Activated CD8-positive, alpha-beta memory T cell treated with anti-CD3 and anti-CD28 coated beads for 4 hours (primary cell): Measurements from ENCODE around the gene OSBPL6.
"Not testable (repeated sequence)": the region's sequence is repeated elsewhere in the genome, so short reads cannot be mapped to it uniquely, and the experiment has no call there.

Experiments
- DNase-seq, 2 donors: peaks; one replicate each; pipeline ENCODE4 v3.0.0-alpha.2; 2020; ENCODE audit warnings: low read depth in 2 of 2

OSBPL6 gene

DNA sequence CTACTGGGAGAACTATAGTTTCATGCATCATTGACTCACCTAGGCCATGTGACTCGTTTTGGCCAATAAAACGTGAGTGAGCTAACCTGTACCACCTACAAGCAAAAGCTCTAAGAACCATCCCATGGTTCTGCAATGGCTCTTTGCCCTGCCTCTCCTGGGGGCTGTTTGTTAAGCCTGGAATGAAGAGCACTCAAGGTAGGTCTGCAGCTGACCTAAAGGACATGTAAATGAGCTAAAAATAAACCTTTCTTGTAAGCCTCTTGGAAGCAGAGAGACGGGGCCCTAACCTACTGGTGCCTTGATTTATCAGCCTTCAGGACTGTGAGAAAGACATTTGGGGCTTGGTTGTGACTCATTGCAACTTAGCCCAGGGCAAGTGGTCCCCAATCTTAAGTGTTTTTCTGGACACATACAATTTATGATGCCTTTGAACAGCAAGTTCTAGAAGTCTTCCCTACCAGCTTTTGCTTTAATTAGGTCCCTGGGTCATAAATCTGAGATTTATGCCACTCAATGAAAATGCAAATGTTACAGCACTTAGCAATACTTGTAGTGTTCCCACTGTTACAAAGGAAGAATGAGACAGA is 107.4 kb downstream of the OSBPL6 start:
- no peak for DNase-seq

DNA sequence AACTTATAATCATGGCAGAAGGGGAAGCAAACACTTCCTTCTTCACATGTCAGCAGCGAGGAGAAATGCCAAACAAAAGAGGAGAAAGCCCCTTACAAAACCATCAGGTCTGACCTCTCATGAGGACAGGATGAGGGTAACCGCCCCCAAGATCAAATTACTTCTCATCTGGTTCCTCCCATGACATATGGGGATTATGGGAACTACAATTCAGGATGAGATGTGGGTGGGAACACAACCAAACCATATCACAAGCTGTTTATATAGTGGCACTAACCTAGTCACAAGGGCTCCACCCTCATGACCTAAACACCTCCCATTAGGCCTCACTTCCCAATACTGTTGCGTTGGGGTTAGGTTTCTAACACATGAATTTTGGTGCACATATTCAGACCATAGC is 110.0 kb downstream of the OSBPL6 start:
- DNase-seq: no peak

DNA sequence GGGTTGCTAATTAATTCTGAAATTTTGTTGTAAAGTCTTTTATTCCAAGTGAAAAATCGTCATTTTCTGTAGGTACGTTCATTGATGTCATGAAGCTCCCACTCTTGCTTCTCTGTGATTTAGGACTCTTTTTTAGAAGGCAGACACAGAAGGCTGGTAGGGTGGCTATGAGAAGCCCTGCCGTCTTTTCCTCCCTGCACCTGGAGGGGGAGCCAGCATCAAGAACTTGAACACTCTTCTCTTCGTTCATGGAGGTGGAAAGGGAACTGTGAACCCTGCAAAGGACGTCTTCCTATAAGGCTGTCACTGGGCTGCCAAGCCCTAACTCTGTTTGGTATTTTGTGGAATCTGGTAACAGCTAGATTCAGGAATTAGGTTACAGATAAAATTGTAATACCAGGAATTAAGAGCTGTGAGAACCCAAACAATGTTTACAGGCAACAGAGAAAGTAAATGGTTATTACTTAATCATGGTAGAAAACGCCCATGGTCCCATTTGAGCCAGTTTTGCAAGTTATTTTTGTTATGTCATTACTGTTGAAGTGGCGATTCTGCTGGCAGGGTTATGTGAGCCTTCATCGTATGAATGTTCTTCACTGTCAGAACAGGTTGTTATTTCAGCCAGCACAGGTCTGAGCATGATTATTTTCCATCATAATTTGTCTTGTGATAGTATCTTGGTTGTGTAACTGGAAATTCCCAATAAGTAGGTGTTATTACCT is 112.2 kb downstream of the OSBPL6 start:
- DNase-seq: no peak

DNA sequence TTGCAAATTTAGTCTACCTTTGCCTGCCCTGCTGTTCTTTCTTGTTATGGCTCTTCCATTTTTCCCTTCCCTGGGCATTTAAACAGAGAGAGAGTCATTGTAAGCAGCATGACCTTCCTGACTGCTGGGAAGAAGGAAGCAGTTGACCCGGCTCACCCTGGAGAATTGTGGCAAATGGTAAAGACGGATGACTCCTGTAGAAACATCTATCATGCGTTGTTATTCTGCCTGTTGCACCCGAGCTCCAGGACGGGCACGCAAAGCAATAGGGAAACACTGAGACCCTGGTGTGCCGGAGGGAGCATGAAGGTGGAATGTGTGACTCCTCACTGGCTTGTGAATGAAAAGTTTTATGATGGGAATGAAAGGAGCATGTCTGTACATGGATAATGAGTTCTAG is 113.3 kb downstream of the OSBPL6 start:
- no peak for DNase-seq

DNA sequence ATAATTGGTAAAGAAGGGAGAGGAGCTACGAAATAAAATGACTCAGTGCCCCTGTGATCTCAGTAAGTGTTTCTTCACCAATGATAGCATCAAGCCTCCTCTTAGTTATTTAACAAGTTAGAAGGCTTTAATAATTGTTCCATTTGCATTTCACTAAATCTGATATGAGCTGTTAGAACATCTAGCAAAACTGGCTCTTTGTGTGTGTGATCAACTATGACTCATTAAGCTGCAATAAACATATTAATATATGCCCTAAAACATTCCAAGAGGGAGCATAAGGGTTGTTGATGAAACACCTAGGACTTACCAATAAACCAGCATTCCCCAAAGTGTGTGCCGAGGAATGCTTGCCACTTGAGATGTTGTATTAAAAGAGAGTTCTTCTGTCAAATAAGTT is 115.2 kb downstream of the OSBPL6 start:
- no peak for DNase-seq

DNA sequence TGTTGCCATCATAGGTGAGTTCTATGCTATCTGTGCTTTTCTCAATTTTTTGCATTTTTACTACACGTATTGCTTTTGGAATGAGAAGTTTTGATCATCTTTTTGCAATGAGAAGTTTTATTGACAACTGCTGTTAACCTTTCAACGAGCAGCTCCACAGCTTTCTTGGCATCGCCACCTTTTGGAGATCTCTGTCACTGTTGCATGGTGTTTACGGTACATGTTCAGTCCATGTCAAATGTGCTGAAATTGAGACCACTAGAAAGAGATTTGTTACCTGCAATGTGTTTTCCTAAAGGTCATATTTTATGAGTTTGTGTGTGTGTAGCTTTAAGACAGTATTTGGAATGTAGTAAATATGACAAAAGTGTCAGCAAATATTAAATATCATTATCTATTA is 120.8 kb downstream of the OSBPL6 start:
- no peak for DNase-seq

DNA sequence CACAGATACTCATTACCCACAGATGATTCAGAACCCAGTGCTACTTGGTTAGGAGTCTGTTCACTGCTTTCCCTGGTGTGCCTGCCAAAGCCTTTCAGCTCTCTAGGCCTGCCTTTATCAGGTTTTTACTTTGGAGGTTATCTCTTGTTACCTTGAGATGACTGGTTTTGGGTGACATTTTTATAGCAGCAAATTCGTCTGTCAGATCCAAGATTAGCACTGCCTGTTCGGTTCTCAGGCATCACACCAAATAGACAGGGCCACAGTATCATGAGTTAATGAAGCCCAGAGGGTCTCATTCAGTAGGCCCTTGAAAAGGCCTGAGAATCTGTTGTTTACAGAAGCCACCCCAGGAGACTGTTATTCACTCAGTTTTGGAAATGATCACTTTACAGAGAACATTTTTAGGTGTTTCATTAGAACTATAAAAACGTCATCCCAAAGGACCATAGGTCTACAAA is 121.2 kb downstream of the OSBPL6 start:
- DNase-seq: no peak

DNA sequence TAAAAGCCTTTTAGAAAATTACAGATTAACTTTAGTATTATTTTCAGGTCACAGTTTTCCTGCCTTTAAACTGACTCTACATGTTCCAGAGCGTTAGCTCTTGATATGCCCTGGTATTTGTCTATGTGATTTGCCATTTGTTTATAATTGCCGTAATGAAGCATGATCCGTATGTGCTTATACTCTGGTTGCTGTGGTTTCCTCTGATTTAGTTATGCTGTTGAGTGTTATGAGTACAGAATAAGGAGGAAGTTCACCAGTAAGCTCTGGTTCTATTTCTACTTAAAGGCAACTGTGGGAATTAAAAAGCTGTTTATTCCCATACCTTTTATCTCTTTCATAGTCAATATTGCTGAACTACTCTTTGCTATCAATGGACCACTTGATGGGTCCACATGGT is 123.5 kb downstream of the OSBPL6 start:
- DNase-seq: no peak

DNA sequence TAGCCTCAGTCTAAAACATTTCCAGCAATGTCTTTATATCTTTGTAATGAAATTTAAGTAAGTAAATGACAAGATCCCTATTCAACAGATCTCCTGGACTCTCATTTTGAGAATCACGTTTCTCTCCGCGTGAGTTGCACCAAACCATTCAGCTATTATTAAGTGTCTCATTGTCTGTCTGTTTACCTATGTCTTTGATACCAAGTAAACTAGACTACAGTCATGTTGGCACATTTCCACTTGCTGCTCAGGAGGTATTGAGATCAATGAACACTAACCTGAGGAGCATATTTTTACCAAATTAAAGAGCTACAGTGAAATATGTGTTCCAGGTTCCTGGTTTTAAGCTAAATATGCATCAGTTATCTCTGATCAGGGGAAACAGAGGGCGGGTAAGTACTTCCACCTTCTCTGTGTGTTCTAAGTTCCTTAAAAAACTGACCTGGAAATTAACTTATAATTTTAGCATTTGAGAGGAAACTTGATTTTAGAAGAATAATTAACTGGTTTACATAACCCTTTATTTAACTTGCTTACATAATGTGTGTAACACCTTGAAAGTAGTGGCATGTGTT is 125.8 kb downstream of the OSBPL6 start:
- no peak for DNase-seq

DNA sequence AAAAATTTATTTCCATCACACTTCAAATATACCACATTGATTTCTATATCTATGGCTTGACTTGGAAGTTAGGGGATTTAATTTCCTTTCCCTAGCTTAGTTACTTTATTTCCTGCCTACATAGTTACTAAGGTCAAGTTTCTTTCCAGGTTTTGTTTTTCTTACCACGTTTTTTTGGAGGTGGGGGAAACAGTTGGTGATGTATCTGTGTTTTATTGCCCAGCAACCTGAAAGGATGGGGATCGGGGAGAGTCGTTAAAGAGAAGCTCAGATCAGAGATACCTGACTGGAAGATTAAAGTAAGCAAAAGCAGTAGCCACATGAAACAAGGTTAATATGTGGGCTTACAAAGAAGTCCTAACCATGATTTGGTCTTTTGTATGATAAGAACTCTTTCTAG is 127.8 kb downstream of the OSBPL6 start:
- DNase-seq: no peak

DNA sequence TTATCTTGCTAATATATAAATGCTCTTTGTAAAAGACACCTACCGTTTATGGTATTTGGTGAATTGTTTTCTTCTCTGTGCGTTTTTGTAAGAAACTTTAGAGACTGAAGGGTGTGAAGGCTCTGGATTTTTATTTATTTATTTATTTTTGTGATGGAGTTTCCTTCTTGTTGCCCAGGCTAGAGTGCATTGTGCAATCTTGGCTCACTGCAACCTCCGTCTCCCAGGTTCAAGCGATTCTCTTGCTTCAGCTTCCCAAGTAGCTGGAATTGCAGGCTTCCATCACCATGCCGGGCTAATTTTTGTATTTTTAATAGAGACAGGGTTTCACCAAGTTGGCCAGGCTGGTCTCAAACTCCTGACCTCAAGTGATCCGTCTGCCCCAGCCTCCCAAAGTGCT is 129.0 kb downstream of the OSBPL6 start:
- not testable (repeated sequence) for DNase-seq

DNA sequence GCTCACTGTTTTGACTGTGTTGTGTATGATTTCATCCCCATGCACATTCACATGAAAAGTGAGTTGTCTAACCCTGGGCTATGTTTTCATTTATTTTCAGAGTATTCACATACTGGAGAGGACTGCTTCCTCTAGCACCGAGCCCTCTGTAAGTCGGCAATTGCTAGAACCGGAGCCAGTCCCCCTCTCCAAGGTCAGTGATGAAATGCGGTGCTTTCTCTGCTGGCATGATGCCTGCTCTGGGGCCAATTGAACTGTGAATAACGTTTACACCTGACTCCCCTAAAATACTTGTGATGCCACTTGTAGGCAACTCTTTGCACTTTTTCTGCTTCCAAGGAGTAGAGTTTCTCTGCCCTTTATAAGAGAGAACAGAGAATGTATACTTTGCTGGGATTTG is 129.8 kb downstream of the OSBPL6 start:
- no peak for DNase-seq

DNA sequence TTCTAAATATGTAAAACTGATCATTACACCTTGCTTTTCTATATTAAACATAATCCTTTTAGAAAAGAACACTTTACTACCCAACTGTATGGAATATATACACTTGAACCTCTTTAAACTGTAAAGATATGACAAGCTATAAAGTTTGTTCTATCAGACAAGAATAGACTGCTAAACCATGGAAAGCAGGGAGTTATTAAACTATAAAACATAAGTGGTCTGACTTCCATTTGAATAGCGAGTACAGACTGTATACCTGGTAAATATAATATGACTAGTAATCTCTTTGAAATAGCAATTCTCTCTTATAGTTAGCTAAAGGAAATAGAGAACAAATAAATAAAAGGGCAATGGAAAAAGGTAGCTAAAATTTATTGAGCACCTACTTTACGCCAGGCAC is 131.0 kb downstream of the OSBPL6 start:
- DNase-seq: no peak

DNA sequence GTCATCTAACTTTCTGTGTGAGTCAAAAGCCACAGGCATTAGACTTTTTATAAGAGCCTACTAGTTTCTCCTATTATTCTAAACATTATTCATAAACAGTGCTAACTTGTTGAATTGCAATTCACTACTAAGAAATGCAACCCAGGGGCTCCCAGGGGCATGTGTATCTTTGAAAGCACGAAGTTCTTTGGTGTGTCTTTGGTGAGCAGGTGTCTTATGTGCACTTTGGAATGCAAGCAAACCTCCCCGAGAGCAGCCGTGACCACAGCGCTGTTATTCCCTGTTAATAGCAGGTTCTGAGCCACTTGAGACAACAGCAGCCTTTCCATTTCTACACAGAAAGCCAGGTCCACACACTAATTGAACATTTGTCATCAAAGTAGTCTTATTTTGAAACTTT is 133.2 kb downstream of the OSBPL6 start:
- no peak for DNase-seq

DNA sequence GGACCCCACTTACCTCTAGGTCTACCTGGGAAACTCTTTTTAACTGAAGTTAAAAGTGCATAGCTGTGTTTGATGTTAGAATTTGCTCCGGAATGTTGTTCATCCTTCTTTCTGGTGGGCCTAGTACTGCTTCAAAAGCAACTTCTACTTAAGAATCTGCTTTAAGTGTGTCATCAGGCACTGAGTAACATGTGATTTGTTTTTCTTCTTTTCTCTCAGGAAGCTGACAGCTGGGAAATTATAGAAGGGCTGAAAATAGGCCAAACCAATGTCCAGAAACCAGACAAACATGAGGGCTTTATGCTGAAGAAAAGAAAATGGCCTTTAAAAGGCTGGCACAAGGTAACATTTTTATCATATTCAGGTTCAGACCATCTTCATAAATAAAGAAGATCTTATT is 133.7 kb downstream of the OSBPL6 start:
- no peak for DNase-seq

DNA sequence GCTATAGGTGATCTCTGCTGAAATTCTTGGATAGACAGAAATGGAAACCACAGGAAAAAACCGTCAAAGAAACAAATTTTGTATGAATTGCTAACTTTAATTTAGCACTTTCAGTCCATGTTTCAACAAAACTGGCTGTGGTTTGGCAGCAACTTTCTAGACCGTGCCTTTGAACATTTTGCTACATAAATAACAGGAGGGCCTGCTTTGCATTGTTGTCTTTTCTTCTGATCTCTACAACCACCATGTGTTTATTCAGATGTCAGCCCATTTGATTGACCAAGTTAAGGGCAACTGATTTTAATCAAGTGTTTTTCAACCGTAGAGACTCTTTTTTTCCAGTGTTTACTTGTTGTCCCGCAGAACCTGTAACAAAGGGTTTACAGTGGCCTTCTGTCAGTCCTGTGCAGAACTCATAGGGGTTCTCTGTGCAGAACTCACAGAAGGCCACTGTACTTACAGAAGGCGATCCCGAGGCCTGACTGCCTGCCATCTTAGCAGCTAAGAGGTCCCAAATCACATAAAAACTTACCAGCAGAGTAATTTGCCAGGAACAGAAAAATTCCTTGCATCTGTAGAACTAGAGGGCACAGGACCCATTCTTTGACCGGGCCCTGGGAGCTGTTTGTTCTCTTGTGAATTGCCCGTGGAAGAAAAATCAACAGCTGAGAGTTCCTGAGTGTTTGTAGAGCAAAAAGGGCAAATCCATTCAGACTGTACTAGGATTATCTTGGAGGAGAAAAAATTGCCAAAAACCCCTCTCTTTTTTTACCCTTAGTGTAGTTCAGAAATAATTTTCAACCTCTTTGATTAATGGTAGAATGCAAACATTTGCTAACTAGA is 136.1 kb downstream of the OSBPL6 start:
- DNase-seq: no peak

DNA sequence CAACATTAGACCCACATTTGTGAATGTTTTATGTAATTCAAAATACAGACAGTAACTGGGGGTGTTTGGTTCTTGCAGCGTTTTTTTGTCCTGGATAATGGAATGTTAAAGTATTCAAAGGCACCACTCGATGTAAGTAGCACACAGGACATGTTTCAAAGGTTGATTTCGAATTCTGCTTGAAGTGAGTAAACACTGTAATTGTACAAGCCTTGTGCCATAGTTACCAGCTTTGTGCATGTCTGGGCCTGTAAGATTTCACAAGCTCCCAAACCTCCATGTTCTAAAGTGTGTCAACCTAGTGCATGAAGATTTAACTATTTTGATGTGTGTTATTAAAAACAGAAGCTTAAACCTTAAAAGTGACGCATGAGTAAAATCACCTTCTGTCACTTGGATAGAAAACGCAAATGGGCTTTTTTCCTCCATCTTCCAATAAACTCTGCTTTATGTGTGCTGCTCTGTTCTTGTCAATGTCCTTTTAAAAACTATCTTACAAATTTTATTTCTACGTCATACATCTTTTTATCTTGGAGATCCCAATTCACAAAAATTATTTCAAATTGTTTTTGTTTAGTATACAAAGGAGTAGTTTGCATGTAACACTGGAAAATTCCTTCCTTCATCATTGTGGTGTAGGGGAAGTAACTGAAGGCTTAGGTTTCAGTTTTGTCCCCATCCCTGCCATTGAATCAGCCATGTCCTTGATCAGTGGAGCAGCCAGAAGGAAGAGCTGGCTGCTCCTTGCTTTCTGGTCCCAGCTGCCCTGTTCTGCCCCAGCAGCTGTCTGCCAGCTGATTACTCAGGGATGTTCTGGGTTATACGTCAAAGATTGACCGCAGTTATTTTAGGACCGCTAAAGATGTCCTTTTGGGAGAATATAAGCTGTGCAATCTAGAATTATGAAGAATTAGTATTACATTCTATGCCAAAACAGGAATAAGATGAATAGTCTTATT is 137.4 kb downstream of the OSBPL6 start:
- no peak for DNase-seq

DNA sequence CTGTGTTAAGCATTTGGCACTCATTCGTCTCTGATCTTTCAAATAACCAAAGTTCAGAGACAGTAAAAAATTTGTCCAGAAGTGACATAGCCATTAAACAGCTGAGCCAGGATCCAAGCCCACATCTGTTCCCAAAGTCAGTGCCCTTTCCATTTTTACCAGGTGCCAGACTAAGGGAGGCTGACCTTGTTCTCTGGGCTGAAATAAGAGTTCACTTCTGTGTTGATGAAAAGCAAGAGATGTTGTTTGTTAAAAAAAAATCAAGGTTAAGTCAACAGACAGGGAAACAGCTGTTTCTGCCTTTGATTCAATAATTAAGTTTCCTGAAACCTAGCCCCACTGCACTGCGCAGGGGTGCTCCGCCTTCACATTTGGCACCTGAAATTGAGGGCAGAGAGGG is 139.5 kb downstream of the OSBPL6 start:
- DNase-seq: no peak

DNA sequence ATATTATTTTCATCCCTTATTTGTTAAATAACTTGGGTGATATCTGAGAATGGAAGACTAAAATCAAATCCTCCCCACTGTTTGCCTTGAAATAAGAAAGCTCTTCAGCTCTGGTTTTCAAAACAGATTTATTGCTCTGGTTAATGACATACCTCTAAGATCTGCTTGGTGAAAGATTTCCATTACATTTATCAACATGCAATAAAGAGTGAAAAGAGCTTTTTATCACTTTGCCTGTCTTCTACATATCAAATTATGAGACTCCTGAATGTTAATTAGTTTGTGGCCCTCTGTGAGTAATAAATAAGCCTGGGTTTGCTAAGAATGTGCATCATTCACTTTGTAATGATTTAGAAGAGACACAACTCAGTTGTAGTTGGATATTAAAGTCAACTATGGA is 140.9 kb downstream of the OSBPL6 start:
- no peak for DNase-seq

DNA sequence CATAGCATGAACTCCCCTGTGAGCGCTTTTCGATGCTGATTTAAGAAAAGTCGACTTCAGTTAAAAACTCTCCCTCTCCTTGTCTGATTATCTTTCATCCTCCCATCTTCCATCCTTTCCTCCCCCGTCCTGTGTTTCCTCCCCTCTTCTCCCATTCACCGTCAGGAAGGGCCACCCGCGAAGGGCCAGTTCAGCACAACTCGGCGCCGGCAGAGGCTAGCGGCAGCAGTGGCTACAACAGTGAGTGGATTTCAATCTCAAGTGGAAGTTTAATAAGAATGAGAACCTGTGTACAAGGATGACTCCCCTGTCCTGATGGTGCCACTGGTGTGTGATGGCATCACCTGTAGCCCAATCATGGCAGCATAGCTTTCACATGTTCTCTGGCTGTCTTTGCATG is 149.8 kb downstream of the OSBPL6 start:
- no peak for DNase-seq

DNA sequence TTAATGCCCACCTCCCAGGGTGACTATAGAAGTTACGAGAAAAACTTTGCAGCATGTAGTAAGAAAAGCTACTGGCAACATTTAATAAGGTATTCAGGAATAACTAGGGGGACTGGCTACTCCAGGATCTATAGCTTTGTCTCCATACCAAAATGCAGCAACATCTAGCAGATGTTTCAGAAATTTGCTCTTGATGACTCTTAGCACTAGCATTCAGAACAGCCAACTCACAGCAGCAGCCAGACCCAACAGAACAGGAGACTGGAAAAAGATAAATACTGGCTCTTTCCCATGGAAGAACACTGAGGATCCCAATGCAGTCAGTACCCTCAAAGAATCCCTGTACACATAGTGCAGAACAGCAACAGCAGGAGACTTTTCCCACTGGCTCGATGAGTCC is 151.6 kb downstream of the OSBPL6 start:
- DNase-seq: no peak
